GM19240 (cell line): ENCODE data around the gene SLC25A22.

ENCODE experiments used
- DNase-seq: peaks from one replicate; pipeline ENCODE4 v3.0.0; 2011; ENCODE audit warnings: low spot score; ENCODE audit not compliant: insufficient read length

Gene SLC25A22

DNA sequence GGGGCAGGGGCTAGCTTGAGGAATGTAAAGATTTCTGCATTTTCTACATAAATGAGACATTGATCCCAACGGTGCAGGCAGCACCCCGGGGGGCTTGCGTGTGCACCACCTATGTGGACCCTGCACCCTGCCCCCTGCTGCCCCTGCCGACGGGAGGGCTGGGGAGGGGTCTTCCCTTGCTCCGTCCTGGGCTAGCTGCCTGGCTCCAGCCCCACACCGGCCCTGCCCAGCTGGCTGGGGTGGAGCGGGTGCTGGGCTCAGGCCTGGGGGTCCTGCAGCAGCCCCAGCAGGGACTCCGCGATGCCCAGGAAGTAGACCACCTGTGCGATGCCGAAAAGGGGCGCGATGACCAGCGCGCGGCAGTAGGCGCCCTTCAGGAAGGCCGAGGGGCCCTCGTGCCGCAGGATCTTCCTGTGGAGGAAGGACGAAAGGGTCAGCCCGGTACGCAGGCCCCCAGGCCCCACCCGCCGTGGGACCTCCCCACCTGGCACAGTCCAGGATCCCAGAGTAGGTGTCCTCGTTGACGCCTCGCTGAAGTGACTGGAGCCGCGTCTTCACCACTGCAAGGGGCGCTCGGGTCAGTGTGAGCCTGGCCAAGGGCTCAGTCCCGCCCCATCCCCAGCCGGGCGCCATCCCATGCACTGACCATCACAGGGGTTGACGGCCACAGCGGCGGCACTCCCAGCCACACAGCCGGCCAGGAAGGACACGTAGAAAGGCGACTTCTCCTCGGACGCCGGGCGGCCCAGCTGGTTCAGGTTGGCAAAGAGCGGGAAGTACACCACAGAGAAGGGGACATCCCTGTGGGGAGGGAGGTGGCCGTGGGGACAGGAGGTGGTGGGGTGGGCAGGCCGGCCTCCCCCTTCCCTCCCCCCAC lies 6.2 kb downstream of the SLC25A22 start:
- no peak for DNase-seq

DNA sequence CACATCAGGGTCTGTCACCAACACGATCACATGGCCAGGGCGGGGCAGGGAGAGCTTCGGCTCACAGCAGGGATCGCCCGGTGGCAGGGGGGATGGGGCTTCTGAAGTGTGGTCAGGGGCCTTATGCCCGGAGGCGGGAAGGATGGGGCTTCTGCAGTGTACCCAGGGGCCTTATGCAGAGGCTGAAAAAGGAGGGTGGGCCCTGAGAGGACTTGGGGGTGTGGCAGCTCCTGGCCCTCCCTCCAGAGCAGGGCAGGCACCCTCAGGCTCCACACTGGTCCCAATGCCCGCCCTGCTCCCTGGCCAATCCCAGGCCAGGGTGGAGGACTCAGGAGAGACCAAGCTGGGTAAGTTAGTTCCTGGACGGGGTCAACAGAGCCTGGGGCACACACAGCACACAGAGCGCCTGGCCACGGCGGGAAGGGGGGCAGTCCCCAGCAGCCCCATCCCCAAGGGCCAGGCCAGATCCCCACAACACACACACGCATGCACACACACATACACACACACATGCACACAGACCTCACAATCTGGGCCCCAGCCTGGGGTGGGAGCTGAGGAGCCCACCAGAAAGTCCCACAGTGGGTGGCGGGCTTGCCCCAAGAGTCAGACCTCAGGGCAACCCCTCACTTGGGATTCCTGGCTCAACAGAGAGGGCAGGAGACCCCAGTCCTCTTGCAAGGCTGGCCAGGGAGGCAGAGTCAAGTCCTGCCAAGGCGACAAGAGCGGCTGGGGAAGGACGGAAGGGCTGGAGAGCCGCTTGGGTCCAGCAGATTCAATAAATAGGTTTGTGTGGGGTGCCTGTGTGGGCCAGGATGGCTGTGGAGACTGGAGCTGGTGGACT lies 7.1 kb downstream of the SLC25A22 start:
- DNase-seq, result no peak

DNA sequence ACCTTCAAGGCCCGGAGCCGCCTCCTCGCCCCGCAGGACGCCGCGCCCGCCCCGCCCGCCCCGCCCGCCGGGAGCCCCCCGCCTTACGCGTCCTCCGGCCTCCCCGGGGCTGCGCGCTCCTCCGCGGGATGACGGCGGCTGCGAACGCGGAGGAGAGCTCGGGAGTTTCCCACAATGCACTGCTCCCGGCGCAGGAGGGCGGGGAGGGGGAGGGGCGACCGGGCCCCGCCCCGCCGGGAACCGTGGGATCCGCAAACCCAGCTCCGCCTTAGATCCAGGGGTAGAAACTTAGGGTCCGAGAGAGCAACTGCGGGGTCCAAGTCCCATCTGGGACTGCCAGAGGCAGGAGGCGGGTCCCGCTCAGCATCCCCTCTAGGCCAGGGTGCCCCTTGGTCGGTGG lies 8.1 kb downstream of the SLC25A22 start, which contains the start of gene CEND1:
TSS of gene CEND1 (minus strand) at position 148 of the 400 bp plus-strand sequence. CDS start 1,514 bp downstream, outside the sequence.
- DNase-seq, result no peak

- no peak for DNase-seq
Observed at GRCh38 chr11:788953-789940, 8.8 kb downstream of the SLC25A22 start.

DNA sequence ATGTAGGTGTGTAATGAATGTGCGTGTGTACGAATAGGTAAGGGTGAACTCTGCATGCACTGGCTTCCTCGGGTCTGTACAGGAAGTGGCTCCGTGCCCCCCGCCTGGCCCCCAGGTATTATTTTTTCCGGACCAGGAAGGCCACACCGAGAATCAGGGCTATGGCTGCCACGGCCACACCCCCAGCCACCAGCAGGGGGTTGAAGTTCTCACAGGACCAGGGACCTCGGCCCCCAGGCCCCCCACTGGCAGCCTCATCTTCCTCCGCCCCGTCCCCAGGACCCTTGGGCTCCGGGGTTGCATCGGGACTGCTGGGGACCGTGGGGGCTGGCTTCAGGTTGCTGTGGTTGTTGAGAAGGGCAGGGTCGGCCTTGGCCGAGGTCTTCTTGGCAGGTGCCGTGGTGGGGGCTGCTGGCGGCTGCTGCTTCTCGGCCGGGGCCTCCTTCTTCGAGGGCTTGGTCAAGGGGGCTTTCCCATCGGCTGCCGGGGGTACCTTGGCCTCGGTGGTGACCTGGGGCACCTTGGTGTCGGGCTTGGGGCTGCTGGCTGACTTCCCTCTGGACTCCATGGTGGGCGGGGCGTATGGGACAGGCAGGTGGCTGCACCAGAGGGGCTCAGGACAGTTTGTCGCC lies 10.0 kb downstream of the SLC25A22 start:
- no peak for DNase-seq

DNA sequence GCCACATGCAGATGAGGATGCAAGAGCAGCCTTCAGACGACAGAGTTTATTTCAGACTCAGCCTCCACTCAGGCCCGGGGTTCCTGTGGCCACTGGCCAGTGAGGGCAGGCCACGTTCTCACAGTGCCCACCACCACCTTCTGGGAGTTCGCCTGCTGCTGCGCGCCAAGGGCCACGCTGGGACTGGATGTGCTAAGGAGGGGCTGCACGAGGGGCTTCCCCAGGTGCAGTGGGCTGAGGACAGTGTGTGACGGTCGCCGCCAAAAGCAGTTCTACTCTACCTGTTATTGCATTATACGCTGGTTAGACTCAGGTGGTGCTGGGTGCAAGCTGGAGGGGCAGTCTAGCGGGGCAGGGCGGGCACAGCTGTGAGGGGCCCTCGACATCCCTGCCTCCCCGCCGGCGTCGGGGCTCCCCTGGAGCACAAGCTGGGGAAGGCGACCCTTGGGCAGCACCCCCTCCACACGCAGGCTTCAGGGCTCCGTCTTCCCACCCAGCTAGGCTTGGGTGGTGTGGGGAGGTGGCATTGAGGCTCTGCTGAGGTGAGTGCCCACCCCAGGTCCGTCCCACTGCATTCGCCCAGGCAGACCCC lies 10.9 kb downstream of the SLC25A22 start:
- no peak for DNase-seq

DNA sequence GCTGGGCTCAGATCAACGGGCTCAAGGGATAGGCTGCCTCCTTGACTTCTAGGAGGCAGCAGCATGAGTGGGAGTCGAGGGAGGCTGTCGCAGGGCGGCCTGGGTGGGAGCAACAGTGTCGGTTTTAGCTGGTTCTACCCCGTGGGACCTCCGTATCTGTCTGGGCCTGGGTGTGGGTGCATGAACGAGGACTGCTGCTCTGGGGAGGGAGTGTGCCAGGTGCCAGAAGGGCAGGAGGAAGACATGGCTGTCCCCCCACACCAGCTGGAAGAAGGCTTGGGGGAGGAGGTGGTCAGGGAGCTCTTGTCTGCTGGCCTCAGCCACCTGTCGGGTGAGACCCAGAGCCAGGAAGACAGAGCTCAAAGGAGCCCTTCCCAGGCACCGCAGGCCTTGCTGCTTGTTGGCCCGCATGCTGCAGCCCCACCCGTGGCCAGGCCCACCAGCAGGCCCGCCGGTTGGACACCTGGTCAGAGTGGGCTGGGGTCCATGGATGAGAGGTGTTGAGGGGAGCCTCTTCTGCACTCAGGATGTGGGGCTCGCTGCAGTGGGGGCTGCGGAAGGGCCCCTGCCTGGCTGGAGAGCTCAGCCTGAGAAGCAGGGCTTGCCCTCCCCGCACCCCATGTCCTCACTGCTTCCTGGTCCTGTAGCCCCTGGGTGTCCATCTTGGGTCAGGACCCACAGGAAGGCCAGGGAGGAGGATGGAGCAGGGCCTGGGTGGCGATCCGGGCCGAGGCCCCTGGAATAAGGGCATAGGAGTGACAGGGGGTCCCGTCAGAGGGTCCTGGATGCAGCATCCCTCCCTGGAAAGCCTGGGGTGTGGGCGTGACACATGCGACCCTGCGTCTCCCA lies 11.6 kb downstream of the SLC25A22 start:
- DNase-seq, result no peak

DNA sequence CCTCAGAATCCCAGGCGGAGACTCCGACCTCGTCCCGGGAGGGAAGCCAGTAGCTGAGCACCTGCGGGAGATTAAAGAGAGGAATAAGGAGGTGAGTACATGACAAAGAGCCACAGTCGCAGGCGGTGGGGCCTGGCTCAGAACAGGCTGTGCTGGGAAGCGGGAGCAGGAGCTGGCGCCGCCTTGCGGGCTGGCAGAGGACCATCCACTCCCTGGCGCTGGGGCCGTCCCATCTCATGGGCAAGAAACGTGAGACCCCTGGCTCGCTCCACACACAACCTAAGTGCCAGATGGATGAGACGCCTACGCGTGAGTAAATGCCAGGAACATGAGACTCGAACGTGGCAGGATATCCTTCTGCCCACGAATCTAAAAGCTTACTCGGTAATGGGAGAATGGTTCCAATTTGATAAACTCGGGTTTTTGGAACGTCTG lies 14.5 kb downstream of the SLC25A22 start:
- DNase-seq, result no peak

GRCh38 chr11:782264-783174 lies 15.6 kb downstream of the SLC25A22 start:
- DNase-seq, result no peak

DNA sequence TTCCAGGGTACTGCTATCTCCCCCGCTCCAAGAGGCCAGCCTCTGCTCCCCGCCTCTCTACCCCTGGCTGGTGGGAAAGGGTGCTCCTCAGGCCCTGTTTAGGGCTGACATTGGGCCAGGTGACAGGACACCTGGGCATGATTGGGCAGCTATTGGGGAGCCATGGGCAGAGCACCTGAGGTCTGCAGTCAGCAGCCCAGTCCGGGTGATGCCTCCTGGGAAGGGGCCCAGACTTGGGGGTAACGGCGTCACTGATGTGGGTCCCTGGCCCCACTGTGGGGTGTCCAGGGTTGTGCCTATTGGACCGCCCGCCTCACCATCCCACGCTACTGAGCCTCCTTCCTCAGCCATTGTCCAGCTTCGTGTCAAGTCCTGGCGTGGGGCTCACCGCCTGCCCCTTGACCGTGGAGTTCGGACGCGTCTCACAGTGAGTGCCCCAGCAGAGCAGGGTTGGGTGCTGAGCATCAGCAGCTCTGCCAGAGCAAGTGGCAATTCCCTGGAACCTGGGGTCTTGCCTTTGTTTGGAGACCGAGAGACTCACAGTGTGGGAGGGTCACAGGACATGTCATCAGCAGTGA lies 18.0 kb downstream of the SLC25A22 start:
- no peak for DNase-seq

DNA sequence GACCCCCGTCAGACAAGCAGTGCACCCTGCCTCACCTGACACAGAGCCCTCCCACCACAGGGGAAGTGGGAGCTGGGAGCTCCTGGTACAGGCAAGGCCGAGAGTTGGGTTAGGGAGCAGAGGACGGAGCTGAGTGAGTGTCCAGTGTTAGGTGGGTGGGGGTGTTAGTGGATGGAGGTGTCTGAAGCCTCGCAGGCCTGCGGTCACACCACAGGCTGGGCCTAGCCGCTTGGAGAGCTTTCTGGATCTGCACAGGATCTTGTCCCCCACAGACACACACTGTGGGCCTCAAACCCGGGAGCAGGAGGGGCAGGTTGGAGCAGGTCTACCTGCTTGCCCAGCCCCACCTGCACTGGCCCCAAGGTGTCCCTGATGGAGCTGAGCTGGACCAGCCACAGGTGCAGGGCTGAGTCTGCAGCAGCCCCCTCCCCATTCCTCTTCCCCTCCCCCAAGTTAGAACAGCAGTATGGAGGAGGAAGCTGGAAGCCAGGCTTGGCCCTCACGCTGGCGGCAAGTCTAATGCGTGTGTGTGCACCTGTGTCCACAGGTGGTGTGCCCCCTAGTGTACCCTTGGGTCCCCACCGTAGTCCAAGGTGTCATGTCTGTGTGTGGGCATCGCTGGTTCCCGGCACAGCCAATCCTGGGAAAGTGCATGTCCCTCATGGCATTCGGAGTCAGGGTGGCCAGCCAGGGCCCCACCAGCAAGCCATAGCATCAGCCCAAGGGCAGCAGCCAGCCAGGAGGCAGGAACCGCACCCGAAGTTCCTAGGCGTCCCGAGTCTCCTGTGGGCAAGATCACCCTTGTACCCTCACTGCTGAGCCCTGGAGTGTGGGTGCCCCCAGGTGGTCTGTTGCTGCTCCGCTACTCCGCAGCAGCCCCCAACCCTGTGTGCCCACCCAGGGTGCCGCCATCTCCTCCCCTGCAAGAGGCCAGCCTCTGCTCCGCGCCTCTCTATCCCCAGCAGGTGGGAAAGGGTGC lies 18.8 kb downstream of the SLC25A22 start:
- DNase-seq, result no peak

- DNase-seq, result peak; percentile 100
Observed at GRCh38 chr11:777288-778255, 20.5 kb downstream of the SLC25A22 start, which contains the start of gene GATD1. Gene GATD1 (minus strand): TSS chr11:777487. CDS start chr11:777462, 25 bp downstream.

- DNase-seq, result peak; percentile 62
Observed at GRCh38 chr11:776561-777287, 21.4 kb downstream of the SLC25A22 start.

DNA sequence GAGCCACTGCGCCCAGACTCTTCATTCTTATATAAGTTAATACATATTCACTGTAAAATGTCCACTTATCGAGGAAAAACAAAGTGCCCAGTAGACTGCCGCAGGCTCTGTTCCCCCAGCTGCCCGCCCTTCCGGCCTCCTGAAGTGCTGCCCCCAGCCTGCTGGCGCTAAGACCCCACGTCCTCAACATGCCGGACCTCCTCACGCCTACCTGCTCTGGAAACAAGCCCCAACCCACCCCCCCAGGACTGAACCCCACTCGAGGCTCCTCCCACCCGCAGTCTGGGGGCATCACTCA lies 21.9 kb downstream of the SLC25A22 start:
- DNase-seq, result no peak
